NCI-H146 treated with DMSO at 0.1 percent for 48 hours (cell line): ENCODE measurements around the gene TBC1D8.

ENCODE experiments used
- DNase-seq: peaks from one replicate; lab custom pipeline; 2025; ENCODE audit not compliant: unreplicated experiment; lab: John Stamatoyannopoulos, UW

The TBC1D8 gene

DNA sequence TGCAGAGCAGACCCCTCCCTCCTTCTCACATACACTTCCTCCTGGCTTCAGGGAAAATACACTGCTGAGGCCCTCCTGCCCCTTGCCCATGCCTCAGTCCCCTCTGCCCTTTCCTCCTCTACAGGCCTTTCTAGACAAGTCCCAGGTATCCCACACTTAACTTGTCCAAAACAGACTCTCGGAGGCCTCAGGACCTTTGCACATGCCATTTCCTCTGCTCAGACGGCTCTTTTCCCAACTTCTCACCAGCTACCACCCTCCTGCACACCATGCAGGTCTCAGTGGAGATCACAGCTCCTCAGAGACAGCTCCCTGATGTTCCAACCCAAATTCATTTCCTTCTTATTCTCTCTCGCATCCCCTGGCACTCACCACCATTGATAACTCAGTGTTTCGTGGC lies 11.7 kb downstream of the TBC1D8 start:
- DNase-seq, result no peak

- DNase-seq, result no peak
These were observed 15.5 kb downstream of the TBC1D8 start for GRCh38 chr2:101135412-101136296.

GRCh38 chr2:101133492-101134100 lies 17.6 kb downstream of the TBC1D8 start:
- no peak for DNase-seq

DNA sequence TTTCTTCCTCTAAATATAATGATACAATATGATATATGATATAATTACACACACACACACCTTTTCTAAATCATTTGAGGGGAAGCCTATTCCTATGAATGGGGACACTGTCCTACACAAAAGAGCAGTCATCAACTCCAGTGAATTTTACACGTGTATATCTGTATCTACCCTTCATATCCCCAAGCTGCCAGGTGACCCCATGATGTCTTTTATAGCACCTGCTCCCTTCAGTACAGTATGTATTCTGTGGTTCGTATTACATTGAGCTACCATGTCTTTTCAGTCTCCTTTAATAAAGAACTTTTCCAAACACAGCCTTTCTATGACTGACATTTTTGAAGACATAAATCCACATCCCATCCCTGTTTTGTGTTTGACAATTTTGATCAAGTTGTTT lies 19.0 kb downstream of the TBC1D8 start:
- DNase-seq, result peak; percentile 27

- no peak for DNase-seq
These were observed 21.1 kb downstream of the TBC1D8 start for GRCh38 chr2:101130081-101130480.

GRCh38 chr2:101127319-101128056 lies 23.7 kb downstream of the TBC1D8 start:
- no peak for DNase-seq

GRCh38 chr2:101125808-101126207 lies 25.4 kb downstream of the TBC1D8 start:
- no peak for DNase-seq

DNA sequence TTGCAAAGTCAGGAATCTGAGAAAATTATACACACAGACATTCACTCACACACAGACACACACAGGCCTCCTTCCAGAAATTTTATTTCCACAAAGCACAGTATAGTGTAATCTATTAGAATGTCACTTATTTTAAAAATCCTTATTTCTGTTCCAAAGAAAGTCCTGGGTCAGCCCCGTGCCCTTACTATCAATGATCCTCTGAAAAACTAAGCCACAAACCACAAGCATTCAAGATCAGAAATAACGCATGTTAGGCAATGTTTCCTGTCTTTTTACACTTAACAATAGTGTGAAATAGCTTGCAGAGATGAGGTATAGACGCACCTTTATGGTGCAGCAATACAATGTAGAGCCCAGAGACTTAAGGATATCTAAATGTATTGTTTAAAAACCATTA lies 25.8 kb downstream of the TBC1D8 start:
- DNase-seq, result no peak

- DNase-seq, result no peak
These were observed 26.4 kb downstream of the TBC1D8 start for GRCh38 chr2:101124643-101125366.

GRCh38 chr2:101123795-101124471 lies 27.2 kb downstream of the TBC1D8 start:
- DNase-seq, result no peak

DNA sequence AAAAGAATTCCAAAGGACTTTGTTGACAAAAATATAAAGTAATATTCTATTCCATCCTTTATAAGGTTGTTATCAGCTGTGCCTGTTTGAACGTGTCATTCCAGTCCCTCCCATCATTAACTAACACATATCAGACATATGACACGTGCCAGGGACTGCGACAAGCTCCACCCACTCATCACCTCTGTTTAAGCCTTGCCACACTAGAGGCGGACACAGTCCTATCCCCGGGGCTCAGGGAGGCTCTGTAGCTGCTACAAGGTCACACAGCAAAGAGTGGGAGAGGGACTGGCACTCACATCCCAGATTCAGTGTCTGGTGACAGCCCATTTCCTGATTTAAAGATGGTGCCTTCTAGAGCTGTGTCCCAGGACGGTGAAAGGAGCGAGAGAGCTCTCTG lies 30.0 kb downstream of the TBC1D8 start:
- no peak for DNase-seq

GRCh38 chr2:101120124-101120996 lies 30.8 kb downstream of the TBC1D8 start:
- DNase-seq, result peak; percentile 22

DNA sequence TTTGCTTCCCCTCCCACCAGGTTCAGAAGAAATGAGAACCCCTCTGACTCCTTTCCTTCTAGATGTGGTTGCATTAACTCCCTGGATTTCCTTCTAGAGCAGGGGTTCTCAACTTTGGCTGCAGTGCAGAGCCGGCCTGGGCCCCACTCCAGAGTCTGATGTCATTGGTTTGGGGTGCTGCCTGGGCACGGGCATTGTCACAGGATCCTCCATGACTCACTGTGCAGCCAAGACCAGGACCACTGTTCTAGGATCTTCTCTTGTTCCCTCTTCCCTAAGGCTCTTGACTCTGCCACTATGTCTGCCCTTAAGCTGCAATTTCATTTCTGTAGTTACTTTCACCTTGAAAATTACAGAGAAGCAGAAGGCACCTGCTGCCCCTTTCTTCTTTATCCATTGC lies 31.8 kb downstream of the TBC1D8 start:
- no peak for DNase-seq

- peak; percentile 62 for DNase-seq
These were observed 34.2 kb downstream of the TBC1D8 start for GRCh38 chr2:101116841-101117552.

DNA sequence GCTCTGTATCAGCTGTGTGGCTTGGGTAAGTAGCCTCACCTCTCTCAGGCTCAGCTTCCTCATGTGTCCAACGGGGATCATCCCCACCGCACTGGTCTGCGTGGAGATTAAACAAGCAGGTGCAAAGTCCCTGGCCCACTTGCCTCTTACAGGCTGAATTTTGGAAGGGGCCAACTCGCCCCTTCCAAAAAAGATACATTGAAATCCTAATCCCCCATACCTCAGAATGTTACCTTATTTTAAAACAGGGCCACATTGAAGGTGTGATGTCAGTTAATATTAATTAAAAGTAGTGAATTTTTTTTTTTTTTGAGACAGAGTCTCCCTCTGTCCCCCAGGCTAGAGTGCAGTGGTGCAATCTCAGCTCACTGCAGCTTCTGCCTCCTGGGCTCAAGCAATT lies 34.8 kb downstream of the TBC1D8 start:
- DNase-seq, result no peak

DNA sequence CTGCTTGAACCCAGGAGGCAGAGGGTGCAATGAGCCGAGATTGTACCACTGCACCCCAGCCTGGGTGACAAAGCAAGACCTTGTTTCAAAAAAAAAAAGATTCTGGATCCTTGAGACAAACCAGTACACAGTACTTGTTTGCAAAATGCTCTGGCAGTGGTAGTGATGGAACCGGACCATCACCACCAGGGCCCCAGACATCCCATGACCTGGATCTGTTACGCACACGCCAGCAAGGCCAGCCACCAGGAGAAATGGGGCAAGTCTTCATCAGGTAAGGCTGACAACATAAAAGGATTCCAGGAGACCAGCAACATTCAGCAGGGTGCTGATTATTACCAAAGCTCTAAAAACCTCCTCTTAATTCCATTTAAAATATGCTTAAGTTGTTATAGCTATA lies 35.5 kb downstream of the TBC1D8 start:
- no peak for DNase-seq

- DNase-seq, result no peak
These were observed 36.4 kb downstream of the TBC1D8 start for GRCh38 chr2:101114815-101115214.

- peak; percentile 42 for DNase-seq
These were observed 36.9 kb downstream of the TBC1D8 start for GRCh38 chr2:101114268-101114783.
